Endometrium (tissue), 2 donors: ENCODE results near the gene NUDT16L1.
"Not testable (repeated sequence)": the region's sequence is repeated elsewhere in the genome, so short reads cannot be mapped to it uniquely, and the experiment has no call there.

ENCODE experiments used
- FAIRE-seq: peaks from 2 replicates; lab custom pipeline; 2012; peaks lifted over from hg19 to GRCh38; lab: Jason Lieb, UNC
- donor health status: control.
- donor health status: control.

NUDT16L1 gene

GRCh38 chr16:4718466-4718865 lies 25.1 kb downstream of the NUDT16L1 start:
- FAIRE-seq, result no peak

DNA sequence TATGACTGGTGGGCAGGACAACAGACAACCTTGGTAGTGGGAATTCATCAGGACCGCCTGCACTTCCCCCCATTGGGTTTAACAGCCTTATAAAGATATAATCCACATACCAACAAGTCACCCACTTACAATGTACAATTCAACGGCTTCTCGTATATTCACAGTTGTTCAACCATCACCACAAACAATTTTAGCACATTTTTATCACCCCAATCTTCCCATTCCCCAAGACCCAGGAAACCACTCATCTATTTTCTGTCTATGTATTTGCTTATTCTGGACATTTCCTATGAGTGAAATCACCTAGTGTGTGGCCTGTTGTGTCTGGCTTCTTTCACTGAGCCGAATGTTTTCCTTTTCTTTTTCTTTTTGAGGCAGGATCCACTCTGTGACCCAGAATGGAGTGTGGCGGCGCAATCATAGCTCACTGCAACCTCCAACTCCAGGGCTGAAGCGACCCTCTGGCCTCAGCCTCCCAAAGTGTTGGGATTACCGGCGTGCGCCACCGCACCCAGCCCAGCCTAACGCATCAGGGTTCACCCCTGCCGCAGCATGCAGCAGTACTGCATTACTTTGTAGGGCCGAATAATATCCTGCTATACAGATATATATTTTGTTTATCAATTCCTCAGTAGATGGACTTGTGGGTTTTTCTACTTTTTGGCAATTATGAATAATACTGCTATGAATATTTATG lies 29.9 kb downstream of the NUDT16L1 start:
- no peak for FAIRE-seq

GRCh38 chr16:4724661-4725270 lies 31.4 kb downstream of the NUDT16L1 start:
- no peak for FAIRE-seq

DNA sequence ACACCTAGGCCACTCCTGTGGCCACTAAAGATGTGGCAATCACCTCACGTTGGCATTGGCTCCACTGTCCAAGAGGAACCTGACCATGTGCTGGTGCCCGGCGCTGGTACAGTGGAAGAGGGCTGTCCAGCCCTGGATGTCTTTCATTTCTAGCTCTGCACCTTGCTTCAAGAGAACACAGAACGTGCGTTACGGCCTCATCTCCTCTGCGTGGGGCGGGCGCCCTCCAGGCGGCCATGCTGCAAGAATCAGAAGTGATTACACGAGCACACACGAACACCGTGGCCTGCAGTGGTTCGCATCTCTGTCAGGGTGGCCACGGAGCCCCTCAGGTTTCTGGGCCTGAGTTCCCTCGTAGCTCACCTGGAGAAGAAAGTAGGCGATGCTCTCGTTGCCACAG lies 33.3 kb downstream of the NUDT16L1 start:
- FAIRE-seq, result no peak

GRCh38 chr16:4728676-4729075 lies 35.3 kb downstream of the NUDT16L1 start:
- no peak for FAIRE-seq

DNA sequence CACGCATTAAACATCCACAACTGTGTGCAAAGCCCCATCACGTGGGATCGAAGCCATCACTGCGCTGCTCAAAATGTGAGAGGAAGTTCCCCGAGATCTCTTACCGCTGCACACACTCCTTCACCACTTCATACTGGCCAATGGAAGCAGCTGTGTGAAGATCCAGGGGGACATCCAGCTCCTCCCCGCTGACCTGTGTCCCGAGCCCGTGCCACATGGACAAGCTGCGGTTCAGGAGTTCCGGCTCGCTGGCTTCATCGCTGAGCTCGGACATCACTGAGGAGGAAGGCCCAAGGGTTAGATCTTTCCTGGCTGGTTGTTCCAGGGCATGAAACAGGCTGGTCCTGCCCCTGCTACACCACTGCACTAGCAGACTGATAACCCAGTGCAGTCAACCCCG lies 36.5 kb downstream of the NUDT16L1 start:
- no peak for FAIRE-seq

- no peak for FAIRE-seq
Observed at GRCh38 chr16:4733211-4733742, 39.9 kb downstream of the NUDT16L1 start.

GRCh38 chr16:4733747-4734062 lies 40.3 kb downstream of the NUDT16L1 start:
- FAIRE-seq, result no peak

DNA sequence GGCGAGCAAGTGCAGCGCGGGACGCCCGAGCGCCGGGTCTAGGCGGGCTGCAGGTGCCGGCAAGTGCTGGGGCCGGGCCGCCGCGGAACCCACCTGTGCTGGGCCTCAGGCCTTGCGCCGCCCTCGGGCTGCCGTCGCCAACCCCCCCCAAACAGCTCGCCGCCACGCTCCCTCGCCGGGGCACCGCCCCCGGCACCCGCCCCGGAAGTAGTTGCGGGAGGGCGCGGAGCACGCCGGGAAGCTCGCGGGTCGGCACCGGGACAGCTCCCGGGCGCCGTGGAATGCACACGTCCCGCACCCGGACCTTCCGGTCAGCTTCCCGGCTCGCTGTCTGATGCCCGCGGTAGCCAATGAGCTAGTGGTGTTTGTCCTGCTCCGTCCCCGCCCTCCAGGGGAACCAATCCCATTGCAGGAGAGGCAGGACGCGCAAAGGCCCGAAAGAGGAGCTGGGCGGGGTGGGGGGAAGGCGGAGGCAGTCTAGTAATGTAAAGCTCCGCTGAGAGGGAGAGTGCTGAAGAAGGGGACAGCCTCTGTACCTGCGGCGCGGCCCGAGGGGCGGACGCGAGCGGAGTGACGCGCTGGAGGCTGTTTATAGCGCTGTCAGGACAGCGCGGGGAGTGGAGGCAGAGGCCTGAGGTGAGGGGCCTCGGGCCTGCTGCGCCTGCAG lies 40.8 kb downstream of the NUDT16L1 start, which contains the start of the genes ANKS3 and DNAAF8:
Gene ANKS3 (minus strand): TSS at position 209 of the 667 bp plus-strand sequence. CDS start 4,122 bp downstream, outside the sequence.
Gene DNAAF8 (plus strand): TSS at position 475 of the 667 bp plus-strand sequence. CDS start 1,978 bp downstream, outside the sequence.
- FAIRE-seq, result peak; percentile 31

DNA sequence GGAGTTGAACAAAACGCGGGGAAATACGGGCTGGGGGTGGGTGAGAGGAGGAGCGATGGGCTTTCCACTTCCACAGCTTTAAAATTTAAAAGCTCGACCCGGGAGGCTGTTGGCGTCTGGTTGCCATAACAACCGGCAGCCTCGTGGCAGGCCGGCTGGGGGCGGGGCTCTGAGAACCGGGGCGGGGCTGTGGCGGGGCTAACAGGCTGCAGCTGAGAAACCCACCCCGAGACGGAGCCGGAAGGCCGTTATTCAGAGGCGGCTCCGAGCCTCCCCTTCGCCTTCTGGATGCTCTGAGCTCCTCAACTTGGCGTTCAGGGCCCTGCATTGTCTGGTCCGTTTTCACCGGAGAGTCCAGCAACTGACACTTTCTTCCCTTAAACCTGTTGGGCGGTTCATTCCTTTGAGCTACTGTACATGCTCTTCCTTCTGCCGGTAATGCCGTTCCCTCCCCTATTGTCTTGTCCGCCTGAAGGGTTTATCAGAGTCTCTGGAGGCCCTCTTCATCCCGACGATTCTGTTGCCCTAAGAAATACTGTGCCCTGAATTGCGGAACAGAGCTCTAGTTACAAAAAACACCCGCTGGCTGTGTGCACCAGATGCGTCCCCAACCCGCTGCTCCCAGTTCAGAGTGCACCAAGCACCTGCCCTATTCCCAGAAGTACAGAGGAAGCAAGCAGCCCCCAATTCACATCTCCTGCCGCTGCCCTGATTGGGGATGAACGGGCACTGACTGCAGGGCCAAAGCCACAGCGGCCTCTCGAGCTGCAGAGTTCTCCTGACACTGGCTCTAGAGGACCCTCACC lies 41.6 kb downstream of the NUDT16L1 start:
- no peak for FAIRE-seq

GRCh38 chr16:4736546-4736945 lies 43.2 kb downstream of the NUDT16L1 start:
- no peak for FAIRE-seq

GRCh38 chr16:4737545-4737944 lies 44.2 kb downstream of the NUDT16L1 start:
- FAIRE-seq, result no peak

GRCh38 chr16:4738370-4738769 lies 45.0 kb downstream of the NUDT16L1 start:
- not testable (repeated sequence) for FAIRE-seq

DNA sequence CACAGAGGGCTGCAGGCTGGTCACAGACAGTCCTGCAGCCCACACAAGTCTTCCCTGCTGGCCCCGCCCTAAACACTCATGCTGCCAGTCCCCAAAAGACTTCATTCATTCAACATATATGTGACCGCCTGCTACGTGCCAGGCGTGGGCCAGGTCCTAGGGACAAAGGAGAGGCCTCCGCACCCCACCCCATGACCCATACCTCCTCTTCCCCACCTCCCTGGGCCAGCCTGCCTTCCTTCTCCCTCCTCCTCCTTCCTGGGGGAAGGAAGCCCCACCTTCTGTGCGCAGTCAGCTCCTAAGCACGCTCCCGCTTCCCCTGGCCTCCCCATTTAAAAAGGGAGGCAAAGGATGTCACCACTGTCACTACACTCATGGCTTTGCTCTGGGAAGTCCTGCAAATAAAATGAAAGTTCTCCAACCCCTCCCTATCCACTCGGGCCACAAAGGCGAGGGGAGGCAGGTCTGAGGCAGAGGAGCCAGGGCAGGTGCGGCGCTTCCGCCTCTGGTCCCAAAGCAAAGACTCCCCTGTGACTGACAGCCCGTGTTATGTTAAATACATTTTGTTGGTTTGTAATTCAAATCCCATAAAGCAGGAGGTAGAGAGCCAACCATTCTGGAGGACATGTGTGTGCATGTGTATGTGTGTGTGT lies 50.0 kb downstream of the NUDT16L1 start:
- FAIRE-seq, result no peak

DNA sequence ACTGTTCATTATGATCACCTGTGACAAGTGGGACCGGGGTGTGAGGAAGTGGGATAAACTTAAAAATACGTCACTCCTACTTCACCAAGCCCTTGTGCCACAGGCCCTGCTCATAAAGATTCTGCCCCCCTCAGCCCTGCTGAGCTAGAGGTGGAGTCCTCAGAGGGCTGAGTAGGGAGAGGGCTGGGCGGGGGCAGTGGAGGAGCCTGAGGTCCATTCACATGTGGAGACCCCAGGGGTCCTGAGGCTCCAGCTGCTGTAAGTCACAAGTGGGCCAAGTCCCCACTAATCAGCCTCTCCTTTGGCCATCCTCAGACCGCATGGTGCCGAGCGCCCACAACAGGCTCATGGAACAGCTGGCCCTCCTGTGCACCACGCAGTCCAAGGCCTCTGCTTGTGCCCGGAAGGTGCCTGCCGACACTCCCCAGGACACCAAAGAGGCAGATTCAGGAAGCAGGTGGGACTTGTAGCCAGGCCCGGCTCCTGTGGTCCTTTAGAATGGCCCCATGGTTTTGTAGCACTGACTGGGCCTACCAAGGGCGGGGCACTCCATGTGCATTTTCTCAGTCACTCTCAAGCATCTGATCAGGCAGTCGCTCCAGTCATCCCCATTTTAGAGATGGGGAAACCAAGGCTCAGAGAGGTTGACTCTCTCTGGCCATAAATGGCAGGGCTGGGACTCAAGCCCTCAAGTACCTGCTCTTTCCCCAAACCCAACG lies 51.4 kb downstream of the NUDT16L1 start:
- no peak for FAIRE-seq

- FAIRE-seq, result no peak
Observed at GRCh38 chr16:4745274-4745569, 51.9 kb downstream of the NUDT16L1 start.
